HG02981 (cell line): ENCODE data around the gene SPTAN1.
"Not testable (repeated sequence)": the region's sequence is repeated elsewhere in the genome, so short reads cannot be mapped to it uniquely, and the experiment has no call there.

Experiments
- ATAC-seq: cut with Tn5 transposase; IDR thresholded peaks from one replicate; pipeline ENCODE4 v1.9.1; 2021; ENCODE audit warnings: mild to moderate bottlenecking, moderate library complexity; ENCODE audit not compliant: unreplicated experiment

SPTAN1 gene

GRCh38 chr9:128657344-128657704, 104.9 kb downstream of the SPTAN1 start:
- no peak for ATAC-seq

GRCh38 chr9:128657796-128658195, 105.4 kb downstream of the SPTAN1 start:
- ATAC-seq = no peak

- not testable (repeated sequence) for ATAC-seq
These were observed 114.1 kb downstream of the SPTAN1 start for GRCh38 chr9:128666481-128666941.

- ATAC-seq = no peak
These were observed 117.4 kb downstream of the SPTAN1 start for GRCh38 chr9:128669786-128670185.

GRCh38 chr9:128675382-128675781, 123.0 kb downstream of the SPTAN1 start:
- ATAC-seq = no peak

- ATAC-seq = no peak
These were observed 125.4 kb downstream of the SPTAN1 start for GRCh38 chr9:128677794-128678193.
